Left lung (tissue), 10 donors: ENCODE measurements around the gene NDUFS2. TPM values are rescaled to one million over a fixed set of nuclear protein-coding genes. Genes with fewer than 3 reads are reported as not detected.
A peak's percentile ranks its signal among the peaks of the same experiment; 100 is the strongest.

Experiments
- ATAC-seq: fragments of 200-7000 bp; cut with Tn5 transposase; one replicate; pipeline ENCODE4 v1.9.1; 2020; ENCODE audit warnings: moderate library complexity
- DNase-seq, 4 donors: peaks; one replicate each; pipeline ENCODE4 v3.0.0-alpha.2; 2013 to 2020
- H3K27ac ChIP-seq, 2 donors: fragments of 200-600 bp; sonication (generic) in 1 of 2; one replicate each; pipeline versions ENCODE4 v1.5.0 to v1.8.0; 2020 to 2021
- H3K27me3 ChIP-seq, 2 donors: fragments of 200-600 bp; sonication (generic) in 1 of 2; one replicate each; pipeline versions ENCODE4 v1.5.0 to v1.8.0; 2020 to 2021
- H3K36me3 ChIP-seq, 2 donors: fragments of 200-600 bp; sonication (generic) in 1 of 2; one replicate each; pipeline versions ENCODE4 v1.5.0 to v1.8.0; 2020 to 2021
- H3K4me1 ChIP-seq, 2 donors: fragments of 200-600 bp; one replicate each; pipeline ENCODE4 v1.8.0; 2021
- H3K4me3 ChIP-seq, 2 donors: fragments of 200-600 bp; sonication (generic) in 1 of 2; one replicate each; pipeline versions ENCODE4 v1.5.0 to v1.8.0; 2020 to 2021; ENCODE audit warnings: mild to moderate bottlenecking in 1 of 2
- H3K9me3 ChIP-seq, 2 donors: fragments of 200-600 bp; sonication (generic) in 1 of 2; one replicate each; pipeline versions ENCODE4 v1.5.0 to v1.8.0; 2020 to 2021
- CTCF ChIP-seq, 2 donors: fragments of 200-600 bp; sonication (generic) in 1 of 2; IDR thresholded peaks; one replicate each; pipeline versions ENCODE4 v1.5.0 to v1.8.0; 2021; ENCODE audit warnings: antibody characterized with exemption in 2 of 2
- intact Hi-C, 2 donors: fragments of 100-400 bp; cut with DNase I; formaldehyde crosslinking; loops; one replicate each; pipeline versions ENCODE4 v1.11.2 to v1.14.2; 2022
- polyA plus RNA-seq, 6 donors: library from polyadenylated mRNA; unstranded; fragments of 120-200 nt; gene quantifications; one replicate each; pipeline ENCODE4 v1.2.1, GENCODE V29; 2013; ENCODE audit not compliant: insufficient read length in 6 of 6
- total RNA-seq, 2 donors: library from RNA; stranded (reverse); fragmentation: NEBNext Ultra II Directional; extraction: Animal tissue kit (Norgen Biotek cat#: 25700); gene quantifications; one replicate each; pipeline ENCODE4 v1.2.1, GENCODE V29; 2021
- donor health status: DM: no; HTN: yes; CAD: no.
- donor health status: DM: no; HTN: no; CAD: no.

NDUFS2 gene
- total and polyA plus RNA-seq, 8 donors, result 67.7 to 188 (median 151) TPM

GRCh38 chr1:161166669-161167548 lies 35.3 kb upstream of the NDUFS2 start:
- ATAC-seq (peak; percentile 6), DNase-seq (peak in 2 of 4 donors; percentile 35 to 78)
- H3K4me1 ChIP-seq, result peaks cover 4 to 28% of the 10 kb centered on the region in 2 donors
- peaks cover 0 to 64% of the 10 kb centered on the region in 2 donors for H3K36me3 ChIP-seq
- H3K27ac ChIP-seq, result peak overlapping the region; percentile 88 to 96
- intact Hi-C loops, result no loop called here
- peak overlapping the region; percentile 62 to 73 for H3K4me3 ChIP-seq
- H3K27me3 ChIP-seq, result no peaks in the 10 kb centered on the region
- TF ChIP-seq CTCF (IDR thresholded peaks at IDR 0.05), result no peak
- no peaks in the 10 kb centered on the region for H3K9me3 ChIP-seq

- H3K27ac ChIP-seq, result no peak overlapping the region
- TF ChIP-seq CTCF (IDR thresholded peaks at IDR 0.05), result no peak
- peaks cover 8 to 28% of the 10 kb centered on the region in 2 donors for H3K4me1 ChIP-seq
- H3K36me3 ChIP-seq, result peaks cover 0 to 64% of the 10 kb centered on the region in 2 donors
- peak in 1 of 4 donors; percentile 26 for DNase-seq
- no peak overlapping the region for H3K4me3 ChIP-seq
- no peaks in the 10 kb centered on the region for H3K9me3 ChIP-seq
- no peaks in the 10 kb centered on the region for H3K27me3 ChIP-seq
- no peak for ATAC-seq
- intact Hi-C loops, result no loop called here
These were observed 33.3 kb upstream of the NDUFS2 start for GRCh38 chr1:161168906-161169305.

- Histone ChIP-seq H3K4me1 (peaks cover 12 to 33% of the 10 kb centered on the region in 2 donors), H3K27ac (no peak overlapping the region), H3K9me3 (no peaks in the 10 kb centered on the region), H3K27me3 (no peaks in the 10 kb centered on the region), H3K4me3 (no peak overlapping the region), H3K36me3 (peaks cover 0 to 72% of the 10 kb centered on the region in 2 donors)
- DNase-seq (no peak), ATAC-seq (no peak)
- intact Hi-C loops, result no loop called here
- TF ChIP-seq CTCF (IDR thresholded peaks at IDR 0.05), result no peak
These were observed 31.0 kb upstream of the NDUFS2 start for GRCh38 chr1:161171191-161171590.

- H3K36me3 ChIP-seq, result peaks cover 0 to 72% of the 10 kb centered on the region in 2 donors
- no peaks in the 10 kb centered on the region for H3K9me3 ChIP-seq
- H3K4me1 ChIP-seq, result peaks cover 17 to 34% of the 10 kb centered on the region in 2 donors
- H3K27ac ChIP-seq, result no peak overlapping the region
- intact Hi-C loops, result no loop called here
- no peak overlapping the region for H3K4me3 ChIP-seq
- no peak for ATAC-seq
- no peaks in the 10 kb centered on the region for H3K27me3 ChIP-seq
- DNase-seq, result peak in 1 of 4 donors; percentile 22
- TF ChIP-seq CTCF (IDR thresholded peaks at IDR 0.05), result no peak
These were observed 30.5 kb upstream of the NDUFS2 start for GRCh38 chr1:161171696-161172095.

GRCh38 chr1:161172349-161172748 lies 29.8 kb upstream of the NDUFS2 start:
- Histone ChIP-seq H3K4me1 (peaks cover 13 to 29% of the 10 kb centered on the region in 2 donors), H3K27ac (no peak overlapping the region), H3K4me3 (no peak overlapping the region), H3K27me3 (no peaks in the 10 kb centered on the region), H3K36me3 (peaks cover 0 to 72% of the 10 kb centered on the region in 2 donors), H3K9me3 (no peaks in the 10 kb centered on the region)
- ATAC-seq (no peak), DNase-seq (no peak)
- intact Hi-C loops, result no loop called here
- TF ChIP-seq CTCF (IDR thresholded peaks at IDR 0.05), result no peak
